A549 treated with GW870086 at 1 μM for 4 hours (cell line): ENCODE measurements around the gene DIPK1B. TPM values are rescaled to one million over a fixed set of nuclear protein-coding genes. Genes with fewer than 3 reads are reported as not detected.

Experiments used
- total RNA-seq: library from RNA; stranded (reverse); fragments of 200-300 nt; extraction: Qiagen RNA extraction; gene quantifications from 5 replicates; pipeline ENCODE4 v1.2.3, GENCODE V29; 2022; ENCODE audit warnings: low read depth

DIPK1B gene
- total RNA-seq, result 6.9 to 9.6 TPM (median 9.4 TPM) in 5 replicates

DNA sequence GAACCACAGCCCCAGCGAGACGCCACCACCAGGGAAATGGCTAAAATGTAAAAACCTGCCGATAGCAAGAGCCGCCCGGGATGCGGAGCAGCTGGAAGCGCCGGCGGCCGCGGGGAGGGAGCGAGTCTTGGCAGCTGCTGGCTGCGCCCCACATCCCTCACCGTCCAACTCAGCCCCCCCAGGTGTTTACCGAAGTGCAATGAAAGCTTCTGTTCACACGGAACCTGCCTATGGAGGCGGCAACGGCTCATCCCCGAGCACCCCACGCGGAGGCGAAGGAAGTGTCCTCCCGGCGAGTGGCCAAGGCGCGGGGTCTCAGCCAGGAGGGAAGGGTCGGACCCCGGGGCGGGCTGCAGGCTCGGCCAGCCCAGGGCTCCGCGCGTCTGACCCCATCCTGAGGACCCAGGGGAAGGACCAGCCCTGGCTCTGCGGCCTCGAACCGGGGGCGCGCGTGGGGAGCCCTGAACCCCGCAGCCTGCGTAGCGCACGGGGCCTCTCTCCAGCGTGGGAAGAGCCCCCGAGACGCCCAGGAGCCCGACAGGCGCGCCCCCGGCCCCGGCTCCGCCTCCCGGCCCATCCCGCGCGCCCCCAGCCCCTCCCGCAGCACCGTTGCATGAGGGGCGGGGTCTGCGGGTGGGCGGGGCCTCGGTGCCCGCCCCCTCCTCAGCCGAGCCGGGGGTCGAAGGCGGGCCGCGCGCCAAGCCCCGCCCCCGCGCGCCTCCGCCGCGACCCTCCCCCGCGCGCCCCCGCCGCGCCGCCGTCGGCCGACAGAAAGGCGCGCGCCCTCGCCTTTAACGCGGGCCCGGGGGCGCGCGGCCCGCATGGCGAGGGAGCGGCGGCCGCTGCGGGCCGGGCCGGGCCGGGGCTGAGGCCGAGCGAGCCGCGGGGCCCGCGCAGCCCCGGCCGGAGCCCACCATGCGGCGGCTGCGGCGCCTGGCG lies at the start of gene DIPK1B:
DIPK1B (plus strand) TSS at position 822 of the 939 bp plus-strand sequence; CDS start at position 916, 94 bp downstream.

DNA sequence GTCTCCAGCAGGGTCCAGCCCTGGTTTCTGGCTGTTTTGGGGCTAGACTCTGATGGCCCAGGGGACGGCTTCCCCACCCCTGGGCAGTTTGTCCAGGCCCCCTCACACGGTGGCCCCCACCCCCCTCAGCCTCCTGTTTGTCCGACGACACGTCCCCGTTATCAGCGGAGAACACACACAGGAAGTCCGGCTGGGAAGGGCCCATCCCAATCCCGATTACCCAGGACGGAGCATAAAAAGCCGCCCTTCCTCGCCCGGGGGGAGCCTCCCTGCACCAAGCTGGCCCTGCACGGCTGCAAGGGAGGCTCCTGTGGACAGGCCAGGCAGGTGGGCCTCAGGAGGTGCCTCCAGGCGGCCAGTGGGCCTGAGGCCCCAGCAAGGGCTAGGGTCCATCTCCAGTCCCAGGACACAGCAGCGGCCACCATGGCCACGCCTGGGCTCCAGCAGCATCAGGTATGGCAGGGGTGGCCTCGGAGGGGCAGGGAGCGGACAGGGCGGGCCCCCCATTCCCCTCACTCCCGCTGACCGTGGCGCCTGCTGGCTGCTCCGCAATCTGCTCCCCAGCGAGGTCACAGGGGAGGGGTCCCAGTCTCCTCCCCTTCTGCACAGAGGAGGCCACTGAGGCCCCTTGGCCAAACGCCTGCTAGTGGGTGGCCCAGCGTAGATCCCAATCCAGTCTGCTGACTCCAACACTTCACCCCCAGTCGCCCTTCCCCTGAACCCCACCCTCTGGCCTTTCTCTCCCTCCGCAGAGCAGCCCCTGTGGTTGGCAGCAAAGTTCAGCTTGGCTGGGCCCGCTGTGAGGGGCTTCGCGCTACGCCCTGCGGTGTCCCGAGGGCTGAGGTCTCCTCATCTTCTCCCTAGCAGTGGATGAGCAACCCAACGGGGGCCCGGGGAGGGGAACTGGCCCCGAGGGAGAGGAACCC lies 49.5 kb upstream of the DIPK1B start, which contains the start of gene EGFL7:
EGFL7 (plus strand) TSS at position 261 of the 926 bp plus-strand sequence. CDS start 5,367 bp downstream, outside the sequence.

GRCh38 chr9:136686794-136687711 lies 25.3 kb upstream of the DIPK1B start, which contains the start of gene AGPAT2:
TSS of gene AGPAT2 (minus strand) at chr9:136687457. CDS start at chr9:136687357, 100 bp downstream.

DNA sequence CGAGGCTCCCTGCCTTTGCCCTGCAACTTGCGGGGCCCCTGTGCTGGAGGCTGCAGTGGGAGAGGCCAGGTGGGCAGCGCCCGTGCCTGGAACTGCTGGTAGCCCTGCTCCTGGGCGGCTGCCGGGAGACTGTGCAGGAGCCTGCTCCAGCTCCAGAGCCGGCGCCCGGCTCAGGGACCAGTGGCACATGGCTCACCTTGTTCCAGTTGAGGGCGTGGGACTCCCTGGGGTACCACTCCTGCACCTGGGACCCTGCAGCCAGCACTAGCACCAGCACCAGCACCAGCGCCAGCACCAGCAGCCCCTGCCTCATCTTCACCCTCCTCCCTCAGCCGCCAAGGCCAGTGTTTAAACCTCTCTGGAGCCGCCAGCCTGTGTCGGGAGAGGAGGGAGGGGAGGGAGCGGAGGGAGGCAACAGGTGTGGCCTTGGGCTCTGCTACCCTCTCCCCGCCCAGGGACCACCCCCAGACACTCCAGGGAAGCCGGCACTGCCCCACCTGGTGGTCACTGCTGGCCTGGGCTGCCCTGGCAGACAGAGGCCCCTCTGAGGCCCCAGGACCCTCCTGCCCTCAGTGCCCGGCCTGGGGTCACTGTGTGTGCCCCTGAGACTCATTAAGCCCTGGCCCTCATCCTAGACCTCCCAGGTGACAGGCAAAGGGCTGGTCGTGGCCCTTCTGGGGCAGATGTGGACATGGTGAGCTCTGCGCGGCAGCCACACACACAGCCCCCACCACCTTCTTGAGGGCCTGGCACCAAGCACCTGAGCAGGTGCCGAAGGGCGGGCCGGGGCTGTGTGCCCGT lies 30.4 kb downstream of the DIPK1B start, which contains the start of gene LCN10:
LCN10 (minus strand) TSS at position 350 of the 801 bp plus-strand sequence; CDS start at position 313, 37 bp downstream.

GRCh38 chr9:136748201-136748600 lies 35.8 kb downstream of the DIPK1B start, which contains the start of gene LCN6:
TSS of gene LCN6 (minus strand) at chr9:136748525. CDS start at chr9:136748483, 42 bp downstream.

DNA sequence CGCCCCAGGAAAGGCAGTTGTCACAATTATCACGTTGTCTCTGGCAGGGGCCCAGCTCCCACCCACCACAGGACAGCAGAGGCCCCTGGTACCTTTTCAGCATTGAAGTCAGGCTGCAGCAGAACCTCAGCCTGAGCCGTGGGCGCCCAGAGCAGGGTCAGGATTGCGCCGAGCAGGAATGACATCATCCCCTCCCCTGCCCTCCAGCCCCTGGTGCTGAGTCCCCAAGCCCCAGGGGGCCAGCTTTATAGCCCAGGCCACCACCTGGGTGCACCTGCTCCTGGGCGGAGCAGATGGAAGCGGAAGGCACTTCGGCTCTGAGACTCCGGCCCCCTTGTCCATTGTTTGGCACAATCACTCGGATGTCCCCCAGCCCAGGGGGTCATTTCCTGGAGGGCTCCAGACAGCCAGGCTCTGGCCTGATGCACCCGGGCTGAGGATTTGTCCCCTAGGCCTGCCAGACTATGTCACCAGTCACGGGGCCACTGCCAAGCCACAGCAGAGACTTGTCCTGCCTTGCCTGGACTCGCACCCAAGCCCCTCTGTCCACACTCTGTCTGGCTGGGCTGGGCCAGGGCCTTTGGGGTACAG lies 52.0 kb downstream of the DIPK1B start, which contains the start of gene LCN15:
LCN15 (minus strand) TSS at position 218 of the 591 bp plus-strand sequence; CDS start at position 188, 30 bp downstream.

Other genes starting within 250 kb of the DIPK1B start
- 49.6 to 61.9 TPM (median 60.6 TPM) in 5 replicates for gene SEC16A, start 229.5 kb upstream of the DIPK1B start, total RNA-seq
- 8.3 to 12.4 TPM (median 10.8 TPM) in 5 replicates for gene NOTCH1, start 166.5 kb upstream of the DIPK1B start, total RNA-seq
- gene EGFL7, start 49.7 kb upstream of the DIPK1B start, total RNA-seq, result 36.2 to 58.7 TPM (median 55.2 TPM) in 5 replicates
- gene AGPAT2, start 25.1 kb upstream of the DIPK1B start, total RNA-seq, result 68.2 to 110 TPM (median 105 TPM) in 5 replicates
- gene LCN10, start 30.4 kb downstream of the DIPK1B start, total RNA-seq, result not detected in 5 replicates
- gene LCN6, start 36.0 kb downstream of the DIPK1B start, total RNA-seq, result not detected in 5 replicates
- gene LCN8, start 45.7 kb downstream of the DIPK1B start, total RNA-seq, result not detected in 5 replicates
- gene LCN15, start 51.9 kb downstream of the DIPK1B start, total RNA-seq, result not detected in 5 replicates
- gene TMEM141, start 78.8 kb downstream of the DIPK1B start, total RNA-seq, result 64.6 to 80.7 TPM (median 74.2 TPM) in 5 replicates
- 0.15 to 0.72 TPM (median 0.44 TPM) in 5 replicates for gene CCDC183, start 83.8 kb downstream of the DIPK1B start, total RNA-seq
- 58.9 to 86.1 TPM (median 79.5 TPM) in 5 replicates for gene RABL6, start 95.4 kb downstream of the DIPK1B start, total RNA-seq
- 4.0 to 4.7 TPM (median 4.2 TPM) in 5 replicates for gene AJM1, start 129.9 kb downstream of the DIPK1B start, total RNA-seq
- 285 to 343 TPM (median 299 TPM) in 5 replicates for gene PHPT1, start 136.8 kb downstream of the DIPK1B start, total RNA-seq
- 2.5 to 5.8 TPM (median 3.1 TPM) in 5 replicates for gene MAMDC4, start 139.8 kb downstream of the DIPK1B start, total RNA-seq
- gene EDF1, start 153.7 kb downstream of the DIPK1B start, total RNA-seq, result 428 to 545 TPM (median 458 TPM) in 5 replicates
- 43.8 to 69.5 TPM (median 59.1 TPM) in 5 replicates for gene TRAF2, start 173.9 kb downstream of the DIPK1B start, total RNA-seq
- gene FBXW5, start 232.2 kb downstream of the DIPK1B start, total RNA-seq, result 70.1 to 101 TPM (median 99.1 TPM) in 5 replicates
- 0.85 to 2.9 TPM (median 1.4 TPM) in 5 replicates for gene C8G, start 232.7 kb downstream of the DIPK1B start, total RNA-seq
- 0.80 to 1.6 TPM (median 1.3 TPM) in 5 replicates for gene LCN12, start 239.7 kb downstream of the DIPK1B start, total RNA-seq